Esophagus muscularis mucosa (tissue), 4 donors: Measurements from ENCODE around the gene FLYWCH2. TPM values are rescaled to one million over a fixed set of nuclear protein-coding genes. Genes with fewer than 3 reads are reported as not detected.
A peak's percentile ranks its signal among the peaks of the same experiment; 100 is the strongest.

Source experiments
- DNase-seq: peaks from one replicate; pipeline ENCODE4 v3.0.0-alpha.2; 2017; ENCODE audit errors: extremely low spot score
- H3K27ac ChIP-seq, 4 donors: fragments of 200-600 bp; sonication (generic); replicated peaks in 1 of 4; 1 replicate in 3 of 4; 2 replicates in 1 of 4; pipeline ENCODE4 v1.5.1; 2016 to 2019; ENCODE audit warnings: mild to moderate bottlenecking in 1 of 4
- H3K27me3 ChIP-seq, 4 donors: fragments of 200-600 bp; sonication (generic); one replicate each; pipeline versions ENCODE4 v1.5.1 to v1.6.0; 2016 to 2019
- H3K36me3 ChIP-seq, 4 donors: fragments of 200-600 bp; sonication (generic); one replicate each; pipeline ENCODE4 v1.5.1; 2016 to 2019
- H3K4me1 ChIP-seq, 4 donors: fragments of 200-600 bp; sonication (generic); one replicate each; pipeline ENCODE4 v1.5.1; 2016 to 2019
- H3K4me3 ChIP-seq, 4 donors: fragments of 200-600 bp; sonication (generic); 1 replicate in 2 of 4; 2 replicates in 2 of 4; pipeline ENCODE4 v1.5.1; 2016 to 2019; ENCODE audit warnings: mild to moderate bottlenecking in 4 of 4, moderate library complexity in 1 of 4
- H3K9me3 ChIP-seq, 4 donors: fragments of 200-600 bp; sonication (generic); 1 replicate in 3 of 4; 2 replicates in 1 of 4; pipeline ENCODE4 v1.5.1; 2016 to 2019
- CTCF ChIP-seq, 3 experiments: fragments of 200-600 bp in 2 of 3; fragments of 450-650 bp in 1 of 3; sonication (generic) in 2 of 3; IDR thresholded peaks; one replicate each; pipeline ENCODE4 v1.5.1; 2017 to 2019; ENCODE audit warnings: antibody characterized with exemption in 3 of 3, mild to moderate bottlenecking in 2 of 3, moderate library complexity in 1 of 3
- EP300 ChIP-seq: sonication (generic); formaldehyde crosslinking; IDR thresholded peaks from one replicate; pipeline ENCODE4 v1.6.1; 2017; ENCODE audit warnings: antibody characterized with exemption
- POLR2A ChIP-seq: fragments of 450-650 bp; IDR thresholded peaks from one replicate; pipeline ENCODE4 v1.6.1; 2017; ENCODE audit warnings: antibody characterized with exemption, moderate library complexity, mild to moderate bottlenecking, low read depth
- POLR2AphosphoS5 ChIP-seq, 2 donors: sonication (generic); formaldehyde crosslinking; IDR thresholded peaks; one replicate each; pipeline ENCODE4 v1.6.1; 2017; ENCODE audit warnings: antibody characterized with exemption in 2 of 2
- WGBS: methylation state at CpG from one replicate; pipeline ENCODE4 v1.1.5; 2018; 5-methylcytosine and 5-hydroxymethylcytosine counted together
- intact Hi-C: fragments of 100-400 bp; cut with DNase I; formaldehyde crosslinking; loops from one replicate; pipeline ENCODE4 v1.15.1; 2023
- total RNA-seq, 4 donors: library from RNA; depleted of rRNA; stranded (reverse); fragments of >200 nt; gene quantifications; one replicate each; pipeline versions ENCODE4 v1.1.0 to v1.2.1, GENCODE V29; 2016

FLYWCH2 gene
- total RNA-seq, 4 donors from 2014 or later: 41.9 to 47.2 (median 43.9) TPM

- Histone ChIP-seq H3K36me3 (no peaks in the 10 kb centered on the region), H3K9me3 (peaks cover 0 to 12% (median 9%) of the 10 kb centered on the region in 4 donors), H3K4me3 (no peak overlapping the region), H3K27ac (no peak overlapping the region), H3K4me1 (peaks cover 0 to 13% (median 5%) of the 10 kb centered on the region in 4 donors), H3K27me3 (peaks cover 0 to 87% (median 32%) of the 10 kb centered on the region in 4 donors)
- TF ChIP-seq EP300 (no peak), CTCF (IDR thresholded peaks at IDR 0.05) (peak in 1 of 3 experiments; percentile 9)
- 76% methylated on average over 5 of the region's 5 CpGs for WGBS
- DNase-seq: no peak
- intact Hi-C loops: no loop called here
These were observed 28.2 kb upstream of the FLYWCH2 start for GRCh38 chr16:2854700-2855309.

- peaks cover 0 to 87% (median 35%) of the 10 kb centered on the region in 4 donors for H3K27me3 ChIP-seq
- intact Hi-C loops: no loop called here
- H3K4me3 ChIP-seq: no peak overlapping the region
- no peak overlapping the region for H3K27ac ChIP-seq
- DNase-seq: no peak
- H3K4me1 ChIP-seq: peaks cover 0 to 13% (median 5%) of the 10 kb centered on the region in 4 donors
- no peaks in the 10 kb centered on the region for H3K36me3 ChIP-seq
- peaks cover 0 to 14% (median 13%) of the 10 kb centered on the region in 4 donors for H3K9me3 ChIP-seq
- WGBS: 86% methylated on average over 5 of the region's 6 CpGs
- TF ChIP-seq POLR2A (no peak), POLR2AphosphoS5 (IDR thresholded peaks at IDR 0.05) (no peak), CTCF (IDR thresholded peaks at IDR 0.05) (no peak), EP300 (no peak)
These were observed 27.5 kb upstream of the FLYWCH2 start for GRCh38 chr16:2855536-2855935.

GRCh38 chr16:2856061-2856670 lies 26.8 kb upstream of the FLYWCH2 start:
- peaks cover 0 to 87% (median 36%) of the 10 kb centered on the region in 4 donors for H3K27me3 ChIP-seq
- H3K4me3 ChIP-seq: no peak overlapping the region
- intact Hi-C loops: no loop called here
- WGBS: 75% methylated on average over 12 of the region's 14 CpGs
- TF ChIP-seq POLR2AphosphoS5 (IDR thresholded peaks at IDR 0.05): no peak
- no peak for TF ChIP-seq POLR2A
- H3K4me1 ChIP-seq: peaks cover 0 to 13% (median 5%) of the 10 kb centered on the region in 4 donors
- H3K9me3 ChIP-seq: peaks cover 0 to 21% (median 16%) of the 10 kb centered on the region in 4 donors
- no peak for DNase-seq
- H3K27ac ChIP-seq: no peak overlapping the region
- no peaks in the 10 kb centered on the region for H3K36me3 ChIP-seq

GRCh38 chr16:2856686-2857450 lies 26.1 kb upstream of the FLYWCH2 start:
- DNase-seq: no peak
- H3K4me1 ChIP-seq: peaks cover 0 to 13% (median 5%) of the 10 kb centered on the region in 4 donors

More at GRCh38 chr16:2856686-2857450, 26.1 kb upstream of the FLYWCH2 start:
- Histone ChIP-seq H3K27me3 (peaks cover 0 to 89% (median 34%) of the 10 kb centered on the region in 4 donors), H3K36me3 (no peaks in the 10 kb centered on the region), H3K4me3 (no peak overlapping the region), H3K9me3 (peaks cover 0 to 24% (median 16%) of the 10 kb centered on the region in 4 donors), H3K27ac (no peak overlapping the region)
- intact Hi-C loops: no loop called here
- TF ChIP-seq POLR2A (no peak), POLR2AphosphoS5 (IDR thresholded peaks at IDR 0.05) (no peak), CTCF (IDR thresholded peaks at IDR 0.05) (no peak), EP300 (no peak)
- 75% methylated on average over 21 of the region's 24 CpGs for WGBS
